HG03354 (cell line): Measurements from ENCODE around the gene SLC30A5.
"Not testable (repeated sequence)": the region's sequence is repeated elsewhere in the genome, so short reads cannot be mapped to it uniquely, and the experiment has no call there.

Experiments used
- ATAC-seq: cut with Tn5 transposase; IDR thresholded peaks from one replicate; pipeline ENCODE4 v1.9.1; 2021; ENCODE audit warnings: mild to moderate bottlenecking; ENCODE audit not compliant: unreplicated experiment, poor library complexity, severe bottlenecking

Gene SLC30A5

DNA sequence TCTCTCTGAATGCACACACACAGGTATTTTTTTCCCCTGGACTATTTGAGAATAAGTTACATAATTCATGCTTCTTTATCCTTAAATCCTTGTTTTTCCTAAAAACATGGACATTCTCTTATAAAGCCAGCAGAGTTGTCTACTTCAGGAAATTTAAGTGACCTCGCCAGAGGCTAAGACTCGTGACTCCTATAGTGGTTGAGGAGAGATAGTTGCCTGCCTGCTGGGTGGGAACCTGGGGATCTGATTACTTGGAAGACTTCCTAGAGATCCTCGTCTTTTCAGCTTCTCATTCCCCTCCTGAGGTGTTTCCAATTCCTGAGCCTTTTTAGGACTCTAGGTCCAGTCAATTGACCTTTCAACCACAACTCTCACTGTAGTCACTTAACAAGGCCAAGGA lies 5.5 kb downstream of the SLC30A5 start:
- ATAC-seq: no peak

DNA sequence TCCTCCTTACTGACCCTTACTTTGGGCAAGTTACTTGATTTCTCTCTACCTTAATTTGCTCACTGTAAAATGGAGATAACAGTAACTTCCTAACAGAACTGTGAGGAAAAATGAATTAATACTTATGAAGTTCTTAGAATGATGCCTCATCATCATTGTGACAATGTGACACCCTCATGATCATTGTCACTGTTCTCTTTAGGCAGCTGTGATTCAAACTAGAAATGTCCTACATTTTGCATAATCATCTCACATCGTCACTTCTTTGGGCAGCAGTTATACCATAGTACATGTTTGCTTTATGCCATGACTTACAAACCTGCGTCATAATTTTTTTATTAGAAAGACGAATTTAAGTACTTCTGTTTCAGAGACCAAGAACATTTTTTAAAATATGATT lies 9.7 kb downstream of the SLC30A5 start:
- ATAC-seq: no peak

DNA sequence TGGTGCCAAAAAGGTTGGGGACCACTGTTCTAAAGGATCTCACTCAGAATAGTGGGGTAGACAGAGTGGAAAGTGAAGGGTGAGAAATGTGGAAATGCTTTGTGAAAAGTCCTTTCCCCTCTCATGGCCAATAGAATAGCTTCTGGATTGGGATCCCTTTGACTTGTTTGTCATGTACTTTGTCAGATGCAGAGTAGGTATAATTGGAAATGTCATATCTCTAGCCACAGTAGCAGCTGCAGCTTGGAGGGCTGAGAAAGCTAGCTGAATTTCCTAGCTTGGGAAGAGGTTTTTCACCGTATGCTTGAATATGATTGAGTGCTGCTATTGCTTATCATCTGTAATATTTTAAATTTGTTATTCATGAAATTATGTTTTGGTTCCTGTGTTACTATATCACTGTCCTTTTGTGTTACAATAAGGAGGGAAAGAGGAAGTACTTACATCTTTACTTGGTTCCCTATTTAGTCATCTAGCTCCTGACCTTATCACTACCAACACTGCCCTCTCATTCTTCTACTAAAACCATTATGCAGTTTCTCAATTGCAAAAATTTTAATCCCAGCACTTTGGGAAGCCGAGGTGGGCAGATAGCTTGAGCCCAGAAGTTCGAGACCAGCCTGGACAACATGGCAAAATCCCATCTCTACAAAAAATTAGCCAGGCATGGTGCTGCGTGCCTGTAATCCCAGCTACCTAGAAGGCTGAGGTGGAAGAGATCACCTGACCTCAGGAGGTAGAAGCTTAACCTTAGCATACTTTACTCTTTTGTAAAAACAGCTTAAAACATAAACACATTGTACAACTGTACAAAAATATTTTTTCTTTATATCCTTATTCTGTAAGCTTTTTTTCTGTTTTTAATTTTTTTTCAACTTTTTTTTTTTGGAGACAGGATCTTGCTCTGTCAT lies 12.4 kb downstream of the SLC30A5 start:
- ATAC-seq: peak; percentile 79

DNA sequence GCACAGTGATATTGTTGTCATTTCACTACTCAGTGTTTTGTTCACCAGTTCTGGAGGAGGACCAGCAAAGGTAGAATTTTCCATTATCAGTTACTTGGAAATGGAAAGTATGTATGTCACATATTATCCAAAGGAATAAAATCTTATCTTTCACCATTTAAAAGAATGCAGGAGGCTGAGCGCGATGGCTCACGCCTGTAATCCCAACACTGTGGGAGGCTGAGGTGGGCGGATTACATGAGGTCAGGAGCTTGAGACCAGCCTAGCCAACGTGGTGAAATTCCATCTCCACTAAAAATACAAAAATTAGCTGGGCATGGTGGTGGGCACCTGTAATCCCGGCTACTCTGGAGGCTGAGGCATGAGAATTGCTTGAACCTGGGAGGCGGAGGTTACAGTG lies 14.6 kb downstream of the SLC30A5 start:
- not testable (repeated sequence) for ATAC-seq

DNA sequence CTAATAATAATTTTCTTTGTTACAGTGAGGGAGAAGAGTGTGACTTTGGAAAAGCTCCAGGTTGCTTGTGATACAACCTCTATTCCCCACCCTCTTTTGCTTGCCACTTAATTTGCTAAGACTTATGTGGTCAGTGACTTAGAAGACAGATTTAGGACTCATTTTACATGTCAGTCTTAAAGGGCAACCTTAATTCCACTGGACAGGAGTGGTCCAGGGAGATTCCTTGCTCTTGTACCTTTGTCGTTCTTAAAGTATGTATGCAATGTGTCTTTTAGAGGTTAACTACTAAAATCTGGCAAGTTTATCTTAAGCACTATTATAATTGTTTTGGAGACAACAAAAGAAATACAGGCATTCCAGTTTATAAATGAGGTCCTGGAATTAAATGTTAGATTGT lies 20.0 kb downstream of the SLC30A5 start:
- no peak for ATAC-seq

DNA sequence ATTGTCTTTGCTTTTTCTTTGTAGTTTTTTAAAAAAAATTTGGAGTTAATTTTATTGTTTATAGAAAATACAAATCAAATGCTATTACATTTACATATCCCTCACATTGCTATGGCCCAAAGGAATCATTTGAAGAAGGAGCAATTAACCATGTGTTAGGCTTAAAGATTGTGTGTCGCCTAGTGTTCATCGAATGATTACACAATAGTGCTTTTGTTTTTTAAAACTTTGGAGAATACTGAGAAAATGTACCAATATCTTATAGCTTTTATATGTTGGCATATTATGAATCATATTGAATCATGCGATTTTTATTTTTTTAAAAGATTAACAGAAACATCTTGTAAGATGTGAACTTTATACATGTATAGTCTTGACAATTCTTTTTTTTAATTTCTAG lies 21.7 kb downstream of the SLC30A5 start:
- ATAC-seq: no peak

DNA sequence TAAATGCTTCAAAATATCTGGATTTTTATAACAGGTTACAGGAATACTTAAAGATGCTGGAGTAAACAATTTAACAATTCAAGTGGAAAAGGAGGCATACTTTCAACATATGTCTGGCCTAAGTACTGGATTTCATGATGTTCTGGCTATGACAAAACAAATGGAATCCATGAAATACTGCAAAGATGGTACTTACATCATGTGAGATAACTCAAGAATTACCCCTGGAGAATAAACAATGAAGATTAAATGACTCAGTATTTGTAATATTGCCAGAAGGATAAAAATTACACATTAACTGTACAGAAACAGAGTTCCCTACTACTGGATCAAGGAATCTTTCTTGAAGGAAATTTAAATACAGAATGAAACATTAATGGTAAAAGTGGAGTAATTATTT lies 35.6 kb downstream of the SLC30A5 start:
- ATAC-seq: no peak

DNA sequence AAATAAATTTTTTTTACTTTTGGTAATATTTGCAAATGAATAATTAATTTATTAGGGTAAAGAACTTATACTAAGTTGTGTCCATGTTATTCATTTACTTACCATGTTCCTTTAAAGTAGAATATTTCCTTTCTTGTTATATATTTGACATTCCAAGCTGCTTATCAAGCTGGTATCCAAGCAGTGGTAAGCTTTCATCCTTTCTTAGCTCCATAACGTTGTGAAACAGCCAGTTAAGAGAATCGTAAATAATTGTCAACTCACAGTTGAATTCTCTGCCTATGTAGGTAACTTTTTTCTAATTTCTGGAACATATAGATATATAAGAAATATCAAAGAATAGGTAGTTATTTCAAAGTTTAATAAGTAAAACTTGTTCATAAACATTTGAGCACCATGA lies 36.4 kb downstream of the SLC30A5 start:
- no peak for ATAC-seq

DNA sequence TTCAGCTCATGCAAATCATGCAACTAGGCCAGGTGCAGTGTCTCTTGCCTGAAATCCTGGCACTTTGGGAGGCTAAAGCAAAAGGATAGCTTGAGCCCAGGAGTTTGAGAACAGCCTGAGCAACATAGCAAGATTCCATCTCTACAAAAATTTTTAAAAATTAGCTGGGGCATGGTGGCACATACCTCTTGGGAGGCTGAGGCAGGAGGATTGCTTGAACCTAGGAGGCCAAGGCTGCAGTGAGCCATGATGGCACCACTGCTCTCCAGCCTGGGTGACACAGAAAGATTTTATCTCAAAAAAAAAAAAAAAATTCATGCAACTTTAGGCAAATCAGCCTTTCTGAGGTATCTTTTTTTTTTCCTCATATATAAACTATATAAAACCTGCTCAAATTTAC lies 37.5 kb downstream of the SLC30A5 start:
- no peak for ATAC-seq

DNA sequence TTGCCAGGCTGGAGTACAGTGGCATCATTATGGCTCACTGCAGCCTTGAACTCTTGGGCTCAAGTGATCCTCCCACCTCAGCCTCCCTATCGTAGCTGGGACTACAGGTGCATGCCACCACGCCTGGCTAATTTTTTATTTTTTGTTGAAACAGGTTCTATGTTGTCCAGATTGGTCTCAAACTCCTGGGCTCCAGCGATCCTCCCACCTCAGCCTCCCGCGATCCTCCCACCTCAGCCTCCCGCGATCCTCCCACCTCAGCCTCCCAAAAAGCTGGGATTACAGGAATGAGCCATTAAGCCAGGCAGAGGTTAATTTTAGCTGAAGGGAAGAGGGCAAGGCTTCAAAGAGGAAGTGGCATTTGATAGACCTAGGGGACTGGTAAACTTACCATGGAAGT lies 40.3 kb downstream of the SLC30A5 start:
- no peak for ATAC-seq

DNA sequence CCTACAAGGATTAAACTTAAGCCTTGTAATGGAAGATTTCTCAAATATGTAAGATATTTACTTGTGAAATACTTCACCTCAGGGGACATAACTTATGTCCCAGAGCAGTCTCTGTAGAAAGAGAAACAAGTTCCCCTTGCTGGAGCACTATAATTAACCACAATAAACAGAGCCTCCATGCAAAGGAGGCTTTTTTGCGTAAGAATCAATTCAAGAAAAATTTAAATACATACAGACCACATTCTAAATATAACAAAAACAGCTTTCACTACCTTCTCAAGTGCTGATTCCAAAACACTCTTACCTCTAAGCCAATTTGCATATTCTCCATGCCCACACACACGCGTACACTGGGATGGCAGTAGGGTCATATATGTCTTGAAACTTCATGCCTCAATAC lies 42.5 kb downstream of the SLC30A5 start:
- ATAC-seq: peak; percentile 95

DNA sequence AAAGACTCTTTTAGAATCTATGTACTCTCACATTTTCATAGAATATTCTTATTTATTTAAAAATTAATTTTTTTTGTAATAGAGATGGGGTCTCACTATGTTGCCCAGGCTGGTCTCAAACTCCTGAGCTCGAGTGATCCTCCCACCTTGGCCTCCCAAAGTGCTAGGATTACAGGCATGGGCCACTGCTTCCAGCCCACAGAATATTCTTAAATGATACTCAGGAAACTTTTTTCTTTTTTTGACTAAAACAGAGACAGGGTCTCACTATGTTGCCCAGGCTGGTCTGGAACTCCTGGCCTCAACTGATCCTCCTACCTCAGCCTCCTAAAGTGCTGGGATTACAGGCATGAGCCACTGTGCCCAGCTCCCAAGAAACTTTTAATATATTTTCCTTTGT lies 43.4 kb downstream of the SLC30A5 start:
- not testable (repeated sequence) for ATAC-seq

DNA sequence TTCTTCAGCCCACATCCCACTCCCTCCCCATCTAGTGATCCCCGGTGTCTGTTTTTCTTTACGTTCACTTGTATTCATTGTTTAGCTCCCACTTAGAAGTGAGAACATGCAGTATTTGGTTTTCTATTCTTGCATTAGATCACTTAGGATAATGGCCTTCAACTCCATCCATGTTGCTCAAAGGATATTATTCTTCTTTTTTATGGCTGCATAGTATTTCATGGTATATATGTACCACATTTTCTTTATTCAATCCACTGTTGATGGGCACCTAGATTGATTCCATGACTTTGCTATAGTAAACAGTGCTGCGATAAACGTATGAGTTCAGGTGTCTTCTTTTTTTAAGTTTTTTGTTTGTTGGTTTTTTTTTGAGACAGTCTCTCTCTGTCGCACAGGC lies 44.0 kb downstream of the SLC30A5 start:
- no peak for ATAC-seq

DNA sequence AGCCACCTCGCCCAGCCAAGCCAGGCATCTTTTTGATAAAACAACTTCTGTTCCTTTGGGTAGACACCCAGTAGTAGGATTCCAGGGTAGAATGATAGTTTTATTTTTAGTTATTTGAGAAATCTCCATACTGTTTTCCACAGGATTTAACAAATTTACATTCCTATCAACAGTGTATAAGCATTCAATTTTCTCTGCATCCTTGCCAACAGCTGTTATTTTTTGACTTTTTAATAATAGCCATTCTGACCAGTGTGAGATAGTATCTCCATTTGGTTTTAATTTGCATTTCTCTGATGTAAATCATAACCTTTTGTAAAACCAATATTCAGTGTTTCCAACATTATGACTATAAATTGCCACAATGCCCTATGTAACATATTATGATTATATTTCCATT lies 45.0 kb downstream of the SLC30A5 start:
- no peak for ATAC-seq

DNA sequence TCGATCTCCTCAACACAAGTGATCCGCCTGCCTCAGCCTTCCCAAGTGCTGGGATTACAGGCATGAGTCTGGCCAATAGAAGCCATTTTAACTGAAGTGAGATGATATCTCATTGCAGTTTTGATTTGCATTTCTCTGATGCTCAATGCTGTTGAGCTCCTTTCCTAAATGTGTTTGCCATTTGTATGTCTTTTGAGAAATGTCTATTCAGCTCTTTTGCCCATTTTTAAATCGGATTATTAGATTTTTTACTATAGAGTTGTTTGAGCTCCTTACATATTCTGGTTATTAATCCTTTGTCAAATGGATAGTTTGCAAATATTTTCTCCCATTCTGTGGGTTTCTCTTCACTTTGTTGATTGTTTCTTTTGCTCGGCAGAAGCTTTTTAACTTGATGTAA lies 46.4 kb downstream of the SLC30A5 start:
- not testable (repeated sequence) for ATAC-seq

DNA sequence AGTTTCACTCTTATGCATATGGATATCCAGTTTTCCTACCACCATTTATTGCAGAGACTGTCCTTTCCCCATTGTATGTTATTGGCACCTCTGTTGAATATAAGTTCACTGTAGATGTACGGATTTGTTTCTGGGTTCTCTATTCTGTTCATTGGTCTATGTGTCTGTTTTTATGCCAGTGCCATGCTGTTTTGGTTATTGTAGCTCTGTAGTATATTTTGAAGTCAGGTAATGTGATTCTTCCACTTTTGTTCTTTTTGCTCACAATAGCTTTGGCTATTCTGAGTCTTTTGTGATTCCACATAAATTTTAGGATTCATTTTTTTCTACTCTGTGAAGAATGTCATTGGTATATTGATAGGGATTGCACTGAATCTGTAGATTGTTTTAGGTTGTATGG lies 47.0 kb downstream of the SLC30A5 start:
- ATAC-seq: no peak

DNA sequence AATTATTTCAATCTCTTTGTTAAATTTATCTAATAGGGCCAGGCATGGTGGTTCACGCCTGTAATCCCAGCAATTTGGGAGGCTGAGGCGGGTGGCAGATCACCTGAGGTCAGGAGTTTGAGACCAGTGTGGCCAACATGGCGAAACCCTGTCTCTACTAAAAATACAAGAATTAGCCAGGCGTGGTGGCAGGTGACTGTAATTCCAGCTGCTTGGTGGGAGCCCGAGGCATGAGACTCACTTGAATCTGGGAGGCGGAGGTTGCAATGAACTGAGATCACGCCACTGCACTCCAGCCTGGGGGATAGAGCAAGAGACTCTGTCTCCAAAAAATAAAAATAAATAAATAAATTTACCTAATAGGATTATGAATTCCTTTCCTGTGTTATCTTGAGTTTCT lies 54.8 kb downstream of the SLC30A5 start:
- ATAC-seq: not testable (repeated sequence)

DNA sequence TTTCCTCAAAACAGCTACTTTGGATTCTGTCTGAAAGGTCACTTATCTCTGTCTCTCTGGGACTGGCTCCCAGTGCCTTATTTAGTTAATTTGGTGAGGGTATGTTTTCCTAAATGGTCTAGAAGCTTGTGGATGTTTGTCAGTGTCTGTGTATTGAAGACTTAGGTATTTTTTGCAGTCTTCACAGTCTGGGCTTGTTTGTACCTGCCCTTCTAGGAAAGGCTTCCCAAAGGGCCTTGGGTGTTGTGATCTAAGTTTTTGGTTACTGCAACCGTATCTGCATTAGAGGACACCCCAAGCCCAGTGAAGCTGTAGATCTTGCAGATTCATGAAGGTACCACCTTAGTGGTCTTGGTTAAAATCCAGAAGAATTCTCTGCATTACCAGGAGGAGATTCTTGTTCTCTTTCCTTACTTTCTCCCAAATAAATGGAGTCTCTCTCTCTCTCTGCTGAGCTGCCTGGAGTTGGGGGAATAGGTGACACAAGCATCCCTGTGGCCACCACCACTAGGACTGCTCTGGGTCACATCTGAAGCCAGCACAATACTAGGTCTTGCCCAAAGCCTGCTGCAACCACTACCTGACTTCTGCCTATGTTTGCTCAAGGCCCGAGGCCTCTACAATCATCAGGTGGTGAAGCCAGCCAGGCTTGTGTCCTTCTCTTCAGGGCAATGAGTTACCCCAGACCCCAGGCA lies 55.3 kb downstream of the SLC30A5 start:
- ATAC-seq: no peak

DNA sequence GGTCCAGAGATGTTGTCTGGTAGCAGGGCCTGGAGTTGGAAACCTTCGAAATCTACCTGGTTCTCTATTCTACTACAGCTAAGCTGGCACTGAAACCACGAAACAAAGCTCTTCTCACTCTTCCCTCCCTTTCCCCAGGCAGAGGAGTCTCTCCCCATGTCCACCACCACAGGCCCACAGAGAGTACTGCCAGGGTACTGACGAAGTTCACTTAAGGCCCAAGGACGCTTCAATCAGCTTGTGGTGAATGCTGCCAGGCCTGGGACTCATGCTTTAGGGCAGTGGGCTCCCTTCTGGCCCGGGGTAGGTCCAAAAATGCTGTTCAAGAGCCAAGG lies 55.8 kb downstream of the SLC30A5 start:
- ATAC-seq: no peak

DNA sequence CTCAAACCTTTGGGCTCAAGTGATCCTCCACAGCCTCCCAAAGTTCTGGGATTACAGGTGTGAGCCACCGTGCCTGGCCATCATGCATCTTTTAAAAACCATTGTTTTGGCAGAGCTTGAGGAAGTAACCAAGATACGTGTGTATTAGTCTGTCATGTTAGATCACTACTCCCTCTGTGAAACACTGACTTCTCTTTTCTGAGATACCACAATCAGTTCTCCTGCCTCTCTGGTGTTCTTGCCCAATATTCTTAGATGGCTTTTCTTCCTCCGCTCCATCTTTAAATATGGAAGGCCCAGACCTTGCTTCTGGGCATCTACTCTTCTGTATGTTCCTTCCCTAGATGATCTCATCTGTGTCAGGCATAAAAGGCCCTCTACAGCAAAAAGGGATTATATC lies 58.9 kb downstream of the SLC30A5 start:
- no peak for ATAC-seq

DNA sequence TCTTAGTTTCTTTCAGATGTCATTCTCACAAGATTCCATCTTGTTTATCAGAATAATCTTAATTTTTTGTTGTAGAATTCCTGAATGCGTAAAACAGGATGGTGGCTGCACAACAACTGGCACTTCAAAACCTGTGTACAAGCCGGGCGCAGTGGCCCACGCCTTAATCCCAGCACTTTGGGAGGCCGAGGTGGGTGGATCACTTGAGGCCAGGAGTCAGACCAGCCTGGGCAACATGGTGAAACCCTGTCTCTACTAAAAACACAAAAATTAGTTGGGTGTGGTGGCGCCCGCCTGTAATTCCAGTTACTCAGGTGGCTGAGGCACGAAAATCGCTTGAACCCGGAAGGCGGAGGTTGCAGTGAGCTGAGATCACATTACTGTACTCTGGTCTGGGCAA lies 62.6 kb downstream of the SLC30A5 start:
- ATAC-seq: no peak
